Calu3 (cell line): Measurements from ENCODE around the gene CIB2. TPM values are rescaled to one million over a fixed set of nuclear protein-coding genes. Genes with fewer than 3 reads are reported as not detected.

Source experiments
- BruUV-seq: library from RNA; stranded (reverse); fragments of 400-500 nt; replicated peaks from 2 replicates; lab custom pipeline; 2021; lab: Mats Ljungman, UMichigan
- CTCF ChIA-PET: fragments of 300-600 bp; sonication (Branson Sonifier 250); formaldehyde crosslinking; loops from one replicate; lab custom pipeline; 2022; ENCODE audit warnings: antibody characterized with exemption; lab: Charles Lee
- DNase-seq: peaks from one replicate; pipeline ENCODE4 v3.0.0; 2022
- H3K27ac Mint-ChIP-seq: one replicate; pipeline ENCODE4 v1.8.0; 2022; ENCODE audit warnings: mixed read lengths; ENCODE audit not compliant: unreplicated experiment
- H3K27me3 Mint-ChIP-seq: one replicate; pipeline ENCODE4 v1.8.0; 2022; ENCODE audit warnings: mixed read lengths; ENCODE audit not compliant: unreplicated experiment
- H3K36me3 Mint-ChIP-seq: one replicate; pipeline ENCODE4 v1.8.0; 2022; ENCODE audit warnings: mild to moderate bottlenecking, moderate library complexity, mixed read lengths; ENCODE audit not compliant: insufficient read depth, unreplicated experiment
- H3K4me1 Mint-ChIP-seq: one replicate; pipeline ENCODE4 v1.8.0; 2022; ENCODE audit warnings: mild to moderate bottlenecking, low read depth, mixed read lengths; ENCODE audit not compliant: unreplicated experiment
- H3K4me3 Mint-ChIP-seq: one replicate; pipeline ENCODE4 v1.8.0; 2022; ENCODE audit warnings: mild to moderate bottlenecking, low read depth, moderate library complexity, mixed read lengths; ENCODE audit not compliant: unreplicated experiment
- H3K9me3 Mint-ChIP-seq: one replicate; pipeline ENCODE4 v1.8.0; 2022; ENCODE audit warnings: low read depth, mixed read lengths; ENCODE audit not compliant: unreplicated experiment
- intact Hi-C: fragments of 100-400 bp; cut with micrococcal nuclease; formaldehyde crosslinking; loops from one replicate; pipeline ENCODE4 v1.10.0; 2022; ENCODE audit not compliant: unreplicated experiment
- total RNA-seq: library from RNA; stranded (reverse); gene quantifications from 2 replicates; pipeline ENCODE4 v1.2.3, GENCODE V29; 2022
- TF ChIP-seq, protein P1 (sequence below): fragments of 200-600 bp; IDR thresholded peaks from one replicate; pipeline ENCODE4 v1.8.0; 2022; ENCODE audit warnings: antibody characterized with exemption; ENCODE audit not compliant: unreplicated experiment

Gene CIB2
- total RNA-seq, 1 experiment from 2014 or later, result 15.7 TPM

DNA sequence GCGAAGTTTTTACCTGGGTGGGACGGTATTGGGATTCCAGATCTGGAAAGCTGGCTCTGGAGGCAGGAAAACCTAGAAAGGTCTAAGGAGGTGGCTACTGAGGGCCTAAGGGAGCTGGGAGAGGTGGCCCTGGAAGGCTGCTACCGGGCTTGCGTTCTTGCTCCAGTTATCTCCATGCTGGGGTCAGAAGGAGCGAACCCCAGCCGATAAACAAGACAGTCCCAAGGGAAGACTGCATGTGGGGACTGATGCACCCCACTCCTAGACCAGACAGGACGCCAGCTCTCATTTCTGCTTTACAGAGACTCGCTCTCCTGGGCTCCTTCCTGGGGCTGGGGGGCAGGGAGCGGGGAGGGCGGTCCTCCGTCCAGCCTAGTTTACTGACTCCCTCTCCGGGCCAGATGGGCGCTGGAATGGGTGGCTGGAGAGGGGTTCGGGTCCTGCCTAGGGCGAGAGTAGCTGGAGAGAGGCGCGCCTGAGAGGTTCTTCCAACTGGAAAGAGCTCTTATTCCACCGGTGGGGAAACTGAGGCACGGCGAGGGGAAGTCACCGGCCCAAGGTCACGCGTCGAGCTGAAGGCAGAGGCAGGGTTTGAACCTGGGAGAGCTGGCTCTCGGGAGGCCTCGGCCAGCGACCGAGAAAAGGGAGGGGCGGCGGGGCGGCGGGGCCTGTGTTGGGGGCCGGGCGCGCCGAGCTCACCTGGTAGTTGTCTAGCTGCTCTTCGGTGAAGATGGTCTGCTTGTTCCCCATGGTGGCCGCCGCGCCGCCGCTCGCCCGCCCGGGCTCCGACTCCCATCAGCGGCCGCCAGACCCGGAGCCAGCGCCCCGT is 565 bp downstream of the CIB2 start:
- TSS peak; percentile 23 for BruUV-seq
- intact Hi-C loops, result loop anchor here (5.0 kb wide), 2 partner anchors 47 to 112 kb away; no protein-coding TSS in a partner anchor
- no peak for DNase-seq
- H3K27me3 Mint-ChIP-seq, result no peaks in the 10 kb centered on the region
- TF ChIP-seq, protein P1, sequence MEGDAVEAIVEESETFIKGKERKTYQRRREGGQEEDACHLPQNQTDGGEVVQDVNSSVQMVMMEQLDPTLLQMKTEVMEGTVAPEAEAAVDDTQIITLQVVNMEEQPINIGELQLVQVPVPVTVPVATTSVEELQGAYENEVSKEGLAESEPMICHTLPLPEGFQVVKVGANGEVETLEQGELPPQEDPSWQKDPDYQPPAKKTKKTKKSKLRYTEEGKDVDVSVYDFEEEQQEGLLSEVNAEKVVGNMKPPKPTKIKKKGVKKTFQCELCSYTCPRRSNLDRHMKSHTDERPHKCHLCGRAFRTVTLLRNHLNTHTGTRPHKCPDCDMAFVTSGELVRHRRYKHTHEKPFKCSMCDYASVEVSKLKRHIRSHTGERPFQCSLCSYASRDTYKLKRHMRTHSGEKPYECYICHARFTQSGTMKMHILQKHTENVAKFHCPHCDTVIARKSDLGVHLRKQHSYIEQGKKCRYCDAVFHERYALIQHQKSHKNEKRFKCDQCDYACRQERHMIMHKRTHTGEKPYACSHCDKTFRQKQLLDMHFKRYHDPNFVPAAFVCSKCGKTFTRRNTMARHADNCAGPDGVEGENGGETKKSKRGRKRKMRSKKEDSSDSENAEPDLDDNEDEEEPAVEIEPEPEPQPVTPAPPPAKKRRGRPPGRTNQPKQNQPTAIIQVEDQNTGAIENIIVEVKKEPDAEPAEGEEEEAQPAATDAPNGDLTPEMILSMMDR, result no peak
- H3K4me1 Mint-ChIP-seq, result peaks cover 36% of the 10 kb centered on the region
- H3K9me3 Mint-ChIP-seq, result no peaks in the 10 kb centered on the region
- CTCF ChIA-PET, result interaction anchor here (0.6 to 2.1 kb wide), 9 partner anchors 12 to 122 kb away, joined by 3 to 10 read pairs (median 3); no protein-coding TSS in a partner anchor
- peak overlapping the region; percentile 76 for H3K27ac Mint-ChIP-seq
- peak overlapping the region; percentile 75 for H3K4me3 Mint-ChIP-seq
- peaks cover 28% of the 10 kb centered on the region for H3K36me3 Mint-ChIP-seq

DNA sequence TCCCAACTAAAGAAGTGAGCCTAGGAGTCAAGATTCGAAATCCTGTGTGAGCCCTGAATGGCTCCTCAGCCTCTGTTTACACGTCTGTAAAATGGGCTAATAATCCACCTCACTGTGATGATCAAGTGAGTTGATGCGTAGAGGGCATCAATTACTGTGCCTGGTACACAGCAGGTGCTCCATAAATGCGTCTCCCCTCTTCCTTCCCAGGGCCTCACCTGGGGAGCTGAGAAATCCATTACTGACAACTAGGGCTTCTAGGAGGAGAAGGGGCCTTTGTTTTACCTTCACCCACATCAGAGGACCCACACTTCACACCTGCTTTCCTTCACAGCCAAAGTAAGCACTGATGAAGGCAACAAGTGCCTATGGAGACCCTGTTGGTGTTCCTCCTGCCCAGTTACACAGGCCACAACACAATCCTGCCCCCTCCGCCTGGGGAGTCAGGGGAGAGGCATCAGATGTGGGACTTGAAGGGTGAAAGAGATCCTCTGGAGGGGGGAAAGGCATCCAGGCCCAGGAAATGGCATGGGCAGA is 1.4 kb downstream of the CIB2 start:
- no peaks in the 10 kb centered on the region for H3K27me3 Mint-ChIP-seq
- BruUV-seq, result no TSS peak
- peaks cover 28% of the 10 kb centered on the region for H3K36me3 Mint-ChIP-seq
- H3K9me3 Mint-ChIP-seq, result no peaks in the 10 kb centered on the region
- CTCF ChIA-PET, result interaction anchor here (0.6 kb wide), 1 partner anchor 16 kb away, joined by 8 read pairs; no protein-coding TSS in a partner anchor
- peak overlapping the region; percentile 75 for H3K4me3 Mint-ChIP-seq
- H3K4me1 Mint-ChIP-seq, result peaks cover 36% of the 10 kb centered on the region
- no peak overlapping the region for H3K27ac Mint-ChIP-seq
- intact Hi-C loops, result loop anchor here (5.0 kb wide), 2 partner anchors 47 to 112 kb away; no protein-coding TSS in a partner anchor
- TF ChIP-seq, protein P1, result no peak
- no peak for DNase-seq

DNA sequence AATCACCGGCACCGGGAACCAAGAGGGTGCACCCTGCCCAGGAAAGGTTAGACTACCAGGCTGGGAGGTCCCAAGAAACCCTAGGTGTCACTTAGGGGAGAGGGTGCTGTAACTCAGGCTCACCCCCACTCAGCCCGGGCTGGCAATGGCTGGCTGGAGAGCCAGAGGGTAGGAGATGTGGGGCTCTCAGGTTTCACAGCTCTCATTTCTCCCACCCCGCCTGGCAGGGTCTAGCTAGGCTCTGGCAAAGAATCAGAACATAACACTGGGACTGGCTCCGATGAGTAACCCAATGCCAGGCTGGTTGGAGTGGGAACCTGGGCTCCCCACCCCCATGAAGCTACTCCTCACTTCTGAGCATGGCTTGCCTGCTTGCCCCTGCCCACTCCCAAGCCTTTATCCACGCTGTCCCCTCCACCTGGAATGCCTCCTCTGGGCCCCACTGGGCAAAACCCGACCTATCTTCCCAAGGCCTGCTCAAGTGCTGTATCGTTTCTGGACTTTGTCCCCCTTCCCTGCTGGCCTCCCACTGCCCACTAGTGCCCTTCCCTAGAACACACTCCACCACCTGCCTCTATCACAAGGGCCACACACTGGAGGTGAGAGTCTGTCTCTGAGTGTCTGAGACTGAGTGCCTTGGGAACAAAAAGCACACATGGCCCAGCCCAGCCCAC is 2.0 kb downstream of the CIB2 start:
- H3K9me3 Mint-ChIP-seq, result no peaks in the 10 kb centered on the region
- intact Hi-C loops, result no loop called here
- CTCF ChIA-PET, result interaction anchor here (0.6 kb wide), 1 partner anchor 16 kb away, joined by 8 read pairs; no protein-coding TSS in a partner anchor
- H3K36me3 Mint-ChIP-seq, result peaks cover 28% of the 10 kb centered on the region
- no peak overlapping the region for H3K4me3 Mint-ChIP-seq
- DNase-seq, result no peak
- TF ChIP-seq, protein P1, result no peak
- H3K4me1 Mint-ChIP-seq, result peaks cover 36% of the 10 kb centered on the region
- H3K27ac Mint-ChIP-seq, result no peak overlapping the region
- BruUV-seq, result no TSS peak
- H3K27me3 Mint-ChIP-seq, result no peaks in the 10 kb centered on the region

DNA sequence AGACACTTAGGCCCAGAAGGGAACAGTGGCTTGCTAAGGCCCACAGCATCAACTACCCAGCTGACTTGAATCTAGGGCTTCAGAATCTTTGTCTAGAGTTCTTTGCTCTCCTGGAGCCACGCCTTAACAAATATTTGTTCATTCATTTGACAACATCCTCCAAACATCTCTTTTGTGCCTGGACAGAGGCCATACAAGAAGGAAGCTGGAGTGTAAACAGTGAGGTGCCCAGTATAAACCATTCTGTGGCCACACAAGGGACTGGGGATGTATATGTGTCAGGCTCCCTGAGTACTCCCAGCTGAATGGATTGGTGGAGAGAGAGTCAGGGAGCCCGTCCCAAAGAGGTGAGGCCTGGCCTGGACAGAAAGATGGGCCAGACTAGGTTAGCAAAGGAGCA is 3.4 kb downstream of the CIB2 start:
- Mint-ChIP-seq H3K27ac (no peak overlapping the region), H3K4me1 (peaks cover 23% of the 10 kb centered on the region), H3K4me3 (no peak overlapping the region), H3K27me3 (no peaks in the 10 kb centered on the region), H3K9me3 (no peaks in the 10 kb centered on the region), H3K36me3 (peaks cover 21% of the 10 kb centered on the region)
- DNase-seq, result no peak
- CTCF ChIA-PET, result interaction anchor here (0.6 to 0.7 kb wide), 2 partner anchors 113 to 211 kb away, joined by 4 to 5 read pairs; no protein-coding TSS in a partner anchor
- BruUV-seq, result no TSS peak
- TF ChIP-seq, protein P1, result no peak
- intact Hi-C loops, result no loop called here
